PC-3 (cell line): Measurements from ENCODE around the gene MTMR6.

Source experiments
- EZH2 ChIP-seq: fragments of 300-600 bp; sonication (generic); IDR thresholded peaks from one replicate; pipeline ENCODE4 v1.6.1; 2017; ENCODE audit warnings: antibody characterized with exemption, mild to moderate bottlenecking, low read length; ENCODE audit not compliant: unreplicated experiment
- TF ChIP-seq, protein P1 (sequence below): fragments of 300-600 bp; sonication (generic); conservative IDR thresholded peaks from 2 replicates; pipeline ENCODE4 v1.5.1; 2017; ENCODE audit warnings: antibody characterized with exemption, low read depth, mild to moderate bottlenecking, low read length

DNA sequence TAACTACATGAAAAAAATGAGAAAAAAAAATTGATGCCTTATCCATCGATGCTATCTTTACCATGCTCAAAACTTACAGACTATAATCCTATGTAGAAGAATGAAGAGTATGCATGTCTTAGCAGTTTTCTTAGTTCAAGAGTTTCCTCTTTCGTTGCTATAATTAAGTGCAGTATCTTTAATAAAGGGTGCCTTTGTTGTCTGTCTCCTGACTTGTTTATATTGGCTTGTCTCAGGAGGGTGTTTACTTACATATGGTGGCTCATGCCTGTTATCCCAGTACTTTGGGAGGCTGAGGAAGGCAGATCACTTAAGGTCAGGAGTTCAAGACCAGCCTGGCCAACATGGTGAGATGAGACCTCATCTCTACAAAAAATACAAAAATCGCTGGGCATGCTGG, 44.3 kb downstream of the MTMR6 start:
- TF ChIP-seq, protein P1, sequence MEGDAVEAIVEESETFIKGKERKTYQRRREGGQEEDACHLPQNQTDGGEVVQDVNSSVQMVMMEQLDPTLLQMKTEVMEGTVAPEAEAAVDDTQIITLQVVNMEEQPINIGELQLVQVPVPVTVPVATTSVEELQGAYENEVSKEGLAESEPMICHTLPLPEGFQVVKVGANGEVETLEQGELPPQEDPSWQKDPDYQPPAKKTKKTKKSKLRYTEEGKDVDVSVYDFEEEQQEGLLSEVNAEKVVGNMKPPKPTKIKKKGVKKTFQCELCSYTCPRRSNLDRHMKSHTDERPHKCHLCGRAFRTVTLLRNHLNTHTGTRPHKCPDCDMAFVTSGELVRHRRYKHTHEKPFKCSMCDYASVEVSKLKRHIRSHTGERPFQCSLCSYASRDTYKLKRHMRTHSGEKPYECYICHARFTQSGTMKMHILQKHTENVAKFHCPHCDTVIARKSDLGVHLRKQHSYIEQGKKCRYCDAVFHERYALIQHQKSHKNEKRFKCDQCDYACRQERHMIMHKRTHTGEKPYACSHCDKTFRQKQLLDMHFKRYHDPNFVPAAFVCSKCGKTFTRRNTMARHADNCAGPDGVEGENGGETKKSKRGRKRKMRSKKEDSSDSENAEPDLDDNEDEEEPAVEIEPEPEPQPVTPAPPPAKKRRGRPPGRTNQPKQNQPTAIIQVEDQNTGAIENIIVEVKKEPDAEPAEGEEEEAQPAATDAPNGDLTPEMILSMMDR = no peak
- TF ChIP-seq EZH2 = no peak
